UCSD-AML1 (cell line): Measurements from ENCODE around the gene DTNB.
"Not testable (repeated sequence)": the region's sequence is repeated elsewhere in the genome, so short reads cannot be mapped to it uniquely, and the experiment has no call there.

Source experiments
- DNase-seq: peaks from one replicate; lab custom pipeline; 2025; ENCODE audit not compliant: unreplicated experiment; lab: John Stamatoyannopoulos, UW

The DTNB gene

GRCh38 chr2:25549571-25549970 lies 123.8 kb downstream of the DTNB start:
- DNase-seq = not testable (repeated sequence)

- DNase-seq = no peak
Measured at GRCh38 chr2:25548601-25549000, 124.8 kb downstream of the DTNB start.

- DNase-seq = no peak
Measured at GRCh38 chr2:25546852-25547251, 126.5 kb downstream of the DTNB start.

GRCh38 chr2:25545899-25546298 lies 127.5 kb downstream of the DTNB start:
- DNase-seq = no peak

- no peak for DNase-seq
Measured at GRCh38 chr2:25544445-25544844, 128.9 kb downstream of the DTNB start.

GRCh38 chr2:25543939-25544338 lies 129.4 kb downstream of the DTNB start:
- no peak for DNase-seq

- no peak for DNase-seq
Measured at GRCh38 chr2:25541378-25541777, 132.0 kb downstream of the DTNB start.

- DNase-seq = no peak
Measured at GRCh38 chr2:25539136-25539535, 134.2 kb downstream of the DTNB start.

GRCh38 chr2:25537526-25537925 lies 135.9 kb downstream of the DTNB start:
- no peak for DNase-seq

GRCh38 chr2:25535411-25536289 lies 137.7 kb downstream of the DTNB start:
- not testable (repeated sequence) for DNase-seq

- not testable (repeated sequence) for DNase-seq
Measured at GRCh38 chr2:25534937-25535336, 138.4 kb downstream of the DTNB start.

- DNase-seq = no peak
Measured at GRCh38 chr2:25534455-25534854, 138.9 kb downstream of the DTNB start.

GRCh38 chr2:25533771-25534170 lies 139.6 kb downstream of the DTNB start:
- DNase-seq = not testable (repeated sequence)

- DNase-seq = no peak
Measured at GRCh38 chr2:25532521-25532920, 140.9 kb downstream of the DTNB start.

GRCh38 chr2:25529034-25529433 lies 144.3 kb downstream of the DTNB start:
- no peak for DNase-seq

GRCh38 chr2:25528173-25528572 lies 145.2 kb downstream of the DTNB start:
- no peak for DNase-seq

GRCh38 chr2:25524507-25524906 lies 148.9 kb downstream of the DTNB start:
- DNase-seq = no peak

- DNase-seq = no peak
Measured at GRCh38 chr2:25523060-25523459, 150.3 kb downstream of the DTNB start.

GRCh38 chr2:25521665-25522387 lies 151.6 kb downstream of the DTNB start:
- no peak for DNase-seq

GRCh38 chr2:25521126-25521525 lies 152.3 kb downstream of the DTNB start:
- DNase-seq = no peak

- no peak for DNase-seq
Measured at GRCh38 chr2:25517701-25518100, 155.7 kb downstream of the DTNB start.

GRCh38 chr2:25514043-25514637 lies 159.2 kb downstream of the DTNB start:
- DNase-seq = no peak
